Measurements from ENCODE around the gene WBP11. TPM values are rescaled to one million over a fixed set of nuclear protein-coding genes. Genes with fewer than 3 reads are reported as not detected.

Gene WBP11
- total RNA-seq, 1 experiment from 2014 or later, result 150 TPM

DNA sequence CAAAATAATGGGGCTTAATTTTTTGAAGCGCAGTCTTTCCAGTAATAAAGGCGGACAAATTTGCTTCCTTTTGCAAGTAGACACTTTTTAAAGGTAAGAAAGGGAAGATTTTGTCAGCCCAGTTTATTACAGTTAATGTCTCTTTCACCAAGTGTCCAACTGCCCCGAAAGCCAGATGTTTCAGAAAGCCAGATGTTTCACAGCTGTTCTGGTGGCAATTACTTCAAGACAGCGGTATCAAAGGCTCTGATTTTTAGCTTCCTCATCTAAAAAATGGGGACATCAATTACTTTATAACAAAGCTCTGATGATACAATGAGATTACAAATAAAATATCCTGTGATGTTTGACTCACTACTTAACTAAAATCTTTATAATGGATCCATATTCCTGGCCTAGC lies 1.0 kb downstream of the WBP11 start:
- CTCF ChIA-PET, result no interaction called here
- intact Hi-C loops (cut with micrococcal nuclease; ENCODE audit: unreplicated experiment), result no loop called here
- H3K9me3 ChIP-seq (ENCODE audit: low read depth, low read length, poor library complexity, severe bottlenecking), result no peaks in the 10 kb centered on the region
- peak overlapping the region; percentile 79 for H3K4me3 ChIP-seq (ENCODE audit: low read depth, low read length, poor library complexity, severe bottlenecking)
- POLR2A ChIA-PET (ENCODE audit: low non-redundant PET), result interaction anchor here (0.6 to 0.7 kb wide), 2 partner anchors 53 to 1848 kb away, joined by 3 to 4 read pairs; no protein-coding TSS in a partner anchor
- H3K4me1 ChIP-seq (ENCODE audit: insufficient read depth, low read length, poor library complexity, severe bottlenecking), result peaks cover 22% of the 10 kb centered on the region
- no peak for DNase-seq (ENCODE audit: low spot score)
- H3K27ac ChIP-seq (ENCODE audit: low read depth, low read length, poor library complexity, severe bottlenecking), result peak overlapping the region; percentile 92
- no peak for TF ChIP-seq EZH2 (IDR thresholded peaks at IDR 0.05; ENCODE audit: borderline replicate concordance, low read depth, low read length, poor library complexity, severe bottlenecking)
- TF ChIP-seq, protein P1, sequence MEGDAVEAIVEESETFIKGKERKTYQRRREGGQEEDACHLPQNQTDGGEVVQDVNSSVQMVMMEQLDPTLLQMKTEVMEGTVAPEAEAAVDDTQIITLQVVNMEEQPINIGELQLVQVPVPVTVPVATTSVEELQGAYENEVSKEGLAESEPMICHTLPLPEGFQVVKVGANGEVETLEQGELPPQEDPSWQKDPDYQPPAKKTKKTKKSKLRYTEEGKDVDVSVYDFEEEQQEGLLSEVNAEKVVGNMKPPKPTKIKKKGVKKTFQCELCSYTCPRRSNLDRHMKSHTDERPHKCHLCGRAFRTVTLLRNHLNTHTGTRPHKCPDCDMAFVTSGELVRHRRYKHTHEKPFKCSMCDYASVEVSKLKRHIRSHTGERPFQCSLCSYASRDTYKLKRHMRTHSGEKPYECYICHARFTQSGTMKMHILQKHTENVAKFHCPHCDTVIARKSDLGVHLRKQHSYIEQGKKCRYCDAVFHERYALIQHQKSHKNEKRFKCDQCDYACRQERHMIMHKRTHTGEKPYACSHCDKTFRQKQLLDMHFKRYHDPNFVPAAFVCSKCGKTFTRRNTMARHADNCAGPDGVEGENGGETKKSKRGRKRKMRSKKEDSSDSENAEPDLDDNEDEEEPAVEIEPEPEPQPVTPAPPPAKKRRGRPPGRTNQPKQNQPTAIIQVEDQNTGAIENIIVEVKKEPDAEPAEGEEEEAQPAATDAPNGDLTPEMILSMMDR (conservative IDR thresholded peaks at IDR 0.05; ENCODE audit: low read depth, low read length), result no peak
- peaks cover 38% of the 10 kb centered on the region for H3K36me3 ChIP-seq (ENCODE audit: insufficient read depth, low read length, poor library complexity, severe bottlenecking)
- H3K27me3 ChIP-seq (replicated peaks; ENCODE audit: insufficient read depth, low read depth, low read length, poor library complexity), result no peaks in the 10 kb centered on the region
- BruUV-seq (replicated peaks), result TSS peak; percentile 48

DNA sequence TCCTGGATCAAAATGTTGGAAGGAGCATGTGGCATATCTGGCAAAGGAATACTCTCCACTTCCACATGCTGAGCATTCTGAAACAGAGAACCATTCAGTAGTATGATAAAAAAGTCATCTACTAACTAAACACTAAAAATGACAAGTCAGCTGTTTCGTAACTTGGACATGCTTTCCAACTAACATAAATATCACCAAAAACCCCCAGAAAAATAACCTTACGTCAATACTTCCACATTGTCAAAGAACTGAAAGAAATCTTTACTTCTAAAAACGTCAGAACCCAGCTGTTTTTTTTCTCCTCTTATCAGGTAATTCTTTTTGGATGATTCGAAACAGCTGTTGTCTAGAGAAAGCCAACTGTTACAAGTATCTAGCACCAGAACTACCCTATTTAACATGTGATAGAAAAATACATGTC lies 8.2 kb downstream of the WBP11 start:
- intact Hi-C loops (cut with micrococcal nuclease; ENCODE audit: unreplicated experiment), result no loop called here
- no TSS peak for BruUV-seq (replicated peaks)
- peaks cover 4% of the 10 kb centered on the region for H3K4me1 ChIP-seq (ENCODE audit: insufficient read depth, low read length, poor library complexity, severe bottlenecking)
- H3K27ac ChIP-seq (ENCODE audit: low read depth, low read length, poor library complexity, severe bottlenecking), result no peak overlapping the region
- TF ChIP-seq, protein P1 (conservative IDR thresholded peaks at IDR 0.05; ENCODE audit: low read depth, low read length), result no peak
- no peak for TF ChIP-seq EZH2 (IDR thresholded peaks at IDR 0.05; ENCODE audit: borderline replicate concordance, low read depth, low read length, poor library complexity, severe bottlenecking)
- H3K27me3 ChIP-seq (replicated peaks; ENCODE audit: insufficient read depth, low read depth, low read length, poor library complexity), result no peaks in the 10 kb centered on the region
- no peak for DNase-seq (ENCODE audit: low spot score)
- H3K9me3 ChIP-seq (ENCODE audit: low read depth, low read length, poor library complexity, severe bottlenecking), result no peaks in the 10 kb centered on the region
- peaks cover 97% of the 10 kb centered on the region for H3K36me3 ChIP-seq (ENCODE audit: insufficient read depth, low read length, poor library complexity, severe bottlenecking)
- POLR2A ChIA-PET (ENCODE audit: low non-redundant PET), result no interaction called here
- no peak overlapping the region for H3K4me3 ChIP-seq (ENCODE audit: low read depth, low read length, poor library complexity, severe bottlenecking)
- CTCF ChIA-PET, result no interaction called here

DNA sequence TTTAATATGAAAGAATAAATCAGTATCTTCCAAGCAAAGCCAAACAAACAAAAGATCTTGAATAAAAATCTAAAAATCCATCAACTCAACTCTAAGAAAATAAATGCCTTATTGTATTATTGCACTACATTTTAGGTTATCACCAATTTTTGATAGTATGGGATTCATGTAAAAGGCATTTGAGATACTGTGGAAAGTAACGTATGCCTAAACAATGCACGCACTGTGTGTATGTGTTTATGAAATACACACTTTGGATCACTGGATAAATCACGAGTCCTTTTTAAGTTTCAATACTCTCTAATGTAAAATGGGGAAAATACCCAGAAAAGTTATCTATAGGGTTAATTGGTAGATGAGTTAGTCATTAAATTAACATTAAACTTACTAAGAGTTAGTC lies 17.7 kb downstream of the WBP11 start:
- ChIA-PET POLR2A (ENCODE audit: low non-redundant PET) (no interaction called here), CTCF (no interaction called here)
- no peak overlapping the region for H3K4me3 ChIP-seq (ENCODE audit: low read depth, low read length, poor library complexity, severe bottlenecking)
- peaks cover 65% of the 10 kb centered on the region for H3K36me3 ChIP-seq (ENCODE audit: insufficient read depth, low read length, poor library complexity, severe bottlenecking)
- TF ChIP-seq EZH2 (IDR thresholded peaks at IDR 0.05; ENCODE audit: borderline replicate concordance, low read depth, low read length, poor library complexity, severe bottlenecking), result no peak
- TF ChIP-seq, protein P1 (conservative IDR thresholded peaks at IDR 0.05; ENCODE audit: low read depth, low read length), result no peak
- no peak for DNase-seq (ENCODE audit: low spot score)
- no peaks in the 10 kb centered on the region for H3K27me3 ChIP-seq (replicated peaks; ENCODE audit: insufficient read depth, low read depth, low read length, poor library complexity)
- BruUV-seq (replicated peaks), result no TSS peak
- intact Hi-C loops (cut with micrococcal nuclease; ENCODE audit: unreplicated experiment), result no loop called here
- H3K27ac ChIP-seq (ENCODE audit: low read depth, low read length, poor library complexity, severe bottlenecking), result no peak overlapping the region
- H3K9me3 ChIP-seq (ENCODE audit: low read depth, low read length, poor library complexity, severe bottlenecking), result no peaks in the 10 kb centered on the region
- no peaks in the 10 kb centered on the region for H3K4me1 ChIP-seq (ENCODE audit: insufficient read depth, low read length, poor library complexity, severe bottlenecking)
